NCI-H2029 treated with DMSO at 0.1 percent for 48 hours (cell line): ENCODE data around the gene DHRSX.
"Not testable (repeated sequence)": the region's sequence is repeated elsewhere in the genome, so short reads cannot be mapped to it uniquely, and the experiment has no call there.

Experiments
- DNase-seq: peaks from one replicate; lab custom pipeline; 2025; lab: John Stamatoyannopoulos, UW

DHRSX gene

DNA sequence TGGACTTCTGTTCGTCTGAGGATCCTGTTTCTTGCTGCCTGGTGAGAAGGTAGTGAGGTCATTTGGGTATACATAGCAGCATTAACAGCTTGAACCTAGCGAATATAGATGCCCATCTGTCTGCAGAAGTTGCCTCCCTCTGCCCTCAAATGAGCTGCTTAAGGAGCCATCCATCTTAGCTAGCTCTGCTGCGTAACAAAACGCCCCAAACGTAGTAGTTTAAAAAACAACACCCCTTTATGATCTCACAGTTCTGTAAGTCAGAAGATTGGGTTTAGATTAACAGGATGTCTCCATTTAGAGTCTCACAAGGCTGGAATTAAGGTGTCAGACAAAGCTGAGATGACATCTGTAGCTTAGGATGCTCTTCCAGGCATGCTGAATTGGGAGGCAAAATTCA, 185.3 kb downstream of the DHRSX start:
- no peak for DNase-seq

DNA sequence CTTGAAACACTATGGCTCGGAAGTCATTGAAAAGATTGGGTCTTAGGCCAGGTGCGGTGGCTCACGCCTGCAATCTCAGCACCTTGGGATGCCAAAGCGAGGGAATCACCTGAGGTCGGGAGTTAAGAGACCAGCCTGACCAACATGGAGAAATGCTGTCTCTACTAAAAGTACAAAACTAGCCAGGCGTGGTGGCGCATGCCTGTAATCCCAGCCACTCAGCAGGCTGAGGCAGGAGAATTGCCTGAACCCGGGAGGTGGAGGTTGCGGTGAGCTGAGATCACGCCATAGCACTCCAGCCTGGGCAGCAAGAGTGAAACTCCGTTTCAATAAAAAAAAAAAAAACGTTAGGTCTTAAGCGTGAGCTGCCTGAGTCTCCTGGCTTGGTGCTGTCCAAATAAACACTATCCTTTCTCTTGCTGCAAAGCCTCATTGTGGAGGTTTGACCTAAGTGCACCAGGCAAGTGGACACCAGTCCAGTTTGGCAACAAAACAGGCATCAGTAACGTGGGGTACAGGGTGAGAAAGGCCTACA, 185.9 kb downstream of the DHRSX start:
- DNase-seq: no peak

GRCh38 chrX:2313864-2314640, 186.7 kb downstream of the DHRSX start:
- DNase-seq: no peak

DNA sequence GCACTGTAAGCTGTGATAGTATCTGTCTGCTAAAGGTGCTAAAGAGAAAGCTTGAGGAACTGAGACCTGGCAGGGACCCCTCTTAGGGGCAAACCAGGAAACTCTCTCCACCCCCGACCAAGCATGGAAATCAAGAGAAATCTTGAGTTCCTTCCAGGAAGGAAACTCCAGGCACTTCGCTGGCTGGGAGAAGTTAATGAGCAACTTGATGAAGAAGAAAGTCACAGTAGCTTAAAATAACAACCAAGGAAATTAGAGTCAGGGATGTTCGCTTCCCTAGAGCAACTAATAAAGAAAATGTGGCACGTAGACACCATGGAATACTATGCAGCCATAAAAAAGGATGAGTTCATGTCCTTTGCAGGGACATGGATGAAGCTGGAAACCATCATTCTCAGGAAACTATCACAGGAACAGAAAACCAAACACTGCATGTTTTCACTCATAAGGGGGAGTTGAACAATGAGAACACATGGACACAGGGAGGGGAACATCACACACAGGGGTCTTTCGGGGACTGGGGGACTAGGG, 188.7 kb downstream of the DHRSX start:
- DNase-seq: not testable (repeated sequence)

DNA sequence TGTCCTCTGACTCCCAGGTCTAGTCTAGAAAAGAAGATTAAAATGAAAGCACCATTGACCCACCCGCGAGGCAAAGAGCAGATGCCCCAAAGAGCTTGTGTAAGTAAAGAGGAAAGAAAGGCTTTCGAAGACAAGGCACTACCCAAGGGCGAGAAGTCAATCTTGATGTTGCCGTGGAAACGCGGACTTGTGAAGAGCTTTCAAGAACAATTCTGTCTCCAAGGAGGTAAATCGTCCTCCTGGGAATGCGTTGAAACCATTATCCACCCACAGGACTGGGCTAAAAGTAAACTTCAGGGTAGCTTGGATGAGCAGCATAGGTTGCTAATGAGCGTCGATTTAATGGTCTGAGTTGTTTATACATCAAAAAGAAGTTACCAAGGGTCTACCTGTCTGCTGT, 189.3 kb downstream of the DHRSX start:
- no peak for DNase-seq

DNA sequence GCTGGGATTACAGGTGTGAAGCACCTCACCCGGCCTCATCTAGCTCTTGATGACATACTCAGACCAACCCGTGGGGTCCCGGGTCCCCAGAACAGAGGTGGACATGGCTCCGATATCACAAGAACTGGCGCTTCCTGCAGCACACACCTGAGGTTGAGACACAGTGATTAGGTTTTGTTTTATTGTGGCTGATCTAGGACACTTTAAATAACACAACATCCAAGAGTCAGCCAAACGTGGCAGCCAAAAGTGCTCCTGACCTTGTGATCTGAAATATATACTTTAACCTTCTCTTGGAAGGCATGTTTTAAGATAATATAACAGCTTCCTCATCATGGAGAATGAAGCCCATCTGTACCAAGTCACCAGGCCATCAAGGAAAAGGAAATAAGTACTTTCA, 198.9 kb downstream of the DHRSX start:
- DNase-seq: no peak

GRCh38 chrX:2299871-2300270, 200.9 kb downstream of the DHRSX start:
- DNase-seq: no peak

DNA sequence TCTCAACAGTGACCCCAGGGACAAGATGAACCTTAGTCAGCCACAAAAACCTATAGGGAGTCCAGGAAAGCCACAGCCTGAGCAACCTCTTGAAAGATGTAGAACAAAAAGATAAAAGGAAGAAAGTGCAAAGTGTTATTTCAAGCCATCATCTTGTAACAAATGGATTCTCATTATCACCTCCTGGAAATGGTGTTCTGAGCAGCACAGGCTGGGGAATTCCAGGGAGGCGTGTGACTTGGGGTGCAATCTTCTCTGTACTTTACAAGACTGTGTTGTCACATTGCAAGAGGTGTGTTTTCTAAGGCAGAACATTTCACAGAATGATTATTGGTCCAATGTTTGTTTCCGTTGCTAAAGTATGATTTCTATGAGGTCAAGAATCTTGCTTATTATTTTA, 214.0 kb downstream of the DHRSX start:
- DNase-seq: no peak

GRCh38 chrX:2284601-2285000, 216.2 kb downstream of the DHRSX start:
- no peak for DNase-seq

DNA sequence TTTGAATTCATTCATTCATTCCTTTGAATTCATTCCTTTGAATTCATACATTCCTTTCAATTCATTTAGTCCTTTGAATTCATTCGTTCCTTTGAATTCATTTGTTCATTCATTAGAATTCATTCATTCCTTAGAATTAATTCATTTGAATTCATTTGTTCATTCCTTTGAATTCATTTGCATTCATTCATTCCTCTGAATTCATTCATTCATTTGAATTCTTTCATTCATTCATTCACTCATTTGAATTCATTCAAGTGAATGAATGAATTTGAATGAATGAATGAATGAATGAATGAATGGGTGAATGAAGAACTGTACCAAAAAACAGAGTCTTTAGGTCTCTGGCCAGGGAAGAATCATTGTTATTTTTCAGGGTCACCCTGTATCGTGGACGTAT, 216.6 kb downstream of the DHRSX start:
- DNase-seq: no peak

DNA sequence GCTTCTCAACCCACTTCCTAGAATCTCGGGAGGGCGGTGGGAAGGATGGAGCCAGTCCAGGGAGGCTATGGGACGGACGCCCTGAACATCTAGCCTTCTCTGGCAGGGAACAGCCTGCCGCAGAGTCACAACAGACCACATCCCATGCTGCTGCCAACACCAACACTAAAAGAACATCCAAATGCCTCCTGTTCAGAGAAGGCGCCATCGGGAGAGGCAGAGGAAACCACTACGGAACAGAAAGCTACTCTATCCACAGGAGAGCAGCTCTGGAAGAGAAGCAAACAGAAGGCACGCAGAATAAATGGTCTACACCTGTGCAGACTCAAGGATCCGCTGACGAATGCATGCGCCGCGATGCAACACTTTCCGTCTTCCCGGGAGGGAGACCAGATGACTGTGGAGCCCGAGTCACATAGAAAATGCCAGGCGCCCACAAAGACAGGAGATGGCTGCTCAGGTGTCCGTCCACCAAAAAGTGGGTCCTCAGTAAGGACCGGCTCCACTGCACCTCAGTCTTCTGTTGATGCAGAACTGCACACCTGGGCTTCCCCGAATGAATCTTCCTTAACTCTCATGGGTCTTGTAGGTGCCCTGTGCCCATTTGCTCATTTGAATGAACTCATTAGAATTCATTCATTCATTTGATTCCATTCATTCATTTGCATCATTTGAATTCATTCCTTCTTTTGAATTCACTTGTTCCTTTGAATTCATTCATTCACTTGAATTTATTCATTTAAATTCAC, 217.5 kb downstream of the DHRSX start:
- no peak for DNase-seq

DNA sequence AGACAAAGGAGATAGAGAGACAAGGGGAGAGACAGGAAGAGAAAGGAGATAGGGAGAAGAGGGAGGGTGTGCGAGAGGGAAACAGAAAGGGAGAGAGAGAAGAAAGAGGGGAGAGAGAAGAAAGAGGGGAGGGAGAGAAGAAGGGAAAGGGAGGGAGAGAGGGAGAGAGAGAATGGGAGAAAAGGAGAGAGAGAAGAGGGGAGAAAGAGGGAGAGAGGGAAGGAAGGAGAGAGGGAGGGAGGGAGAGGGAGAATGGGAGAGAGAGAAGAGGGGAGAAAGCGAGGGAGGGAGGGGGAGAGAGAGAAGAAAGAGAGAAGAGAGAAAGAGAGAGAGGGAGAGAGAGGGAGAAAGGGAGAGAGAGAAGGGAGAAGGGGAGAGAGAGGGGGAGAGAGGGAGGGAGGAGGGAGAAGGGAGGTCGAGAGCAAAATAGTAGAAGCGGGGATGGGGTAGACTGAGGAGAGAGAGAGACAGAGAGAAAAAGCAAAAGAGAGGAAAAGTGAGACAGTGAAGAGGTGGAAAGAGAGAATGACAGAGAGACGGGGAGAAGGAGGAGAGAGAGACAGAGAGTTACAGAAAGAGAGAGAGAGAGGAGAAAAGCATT, 218.2 kb downstream of the DHRSX start:
- DNase-seq: no peak

GRCh38 chrX:2272337-2272736, 228.4 kb downstream of the DHRSX start:
- DNase-seq: no peak

- not testable (repeated sequence) for DNase-seq
Measured at GRCh38 chrX:2271595-2271994, 229.2 kb downstream of the DHRSX start.

GRCh38 chrX:2270783-2271182, 230.0 kb downstream of the DHRSX start:
- not testable (repeated sequence) for DNase-seq

DNA sequence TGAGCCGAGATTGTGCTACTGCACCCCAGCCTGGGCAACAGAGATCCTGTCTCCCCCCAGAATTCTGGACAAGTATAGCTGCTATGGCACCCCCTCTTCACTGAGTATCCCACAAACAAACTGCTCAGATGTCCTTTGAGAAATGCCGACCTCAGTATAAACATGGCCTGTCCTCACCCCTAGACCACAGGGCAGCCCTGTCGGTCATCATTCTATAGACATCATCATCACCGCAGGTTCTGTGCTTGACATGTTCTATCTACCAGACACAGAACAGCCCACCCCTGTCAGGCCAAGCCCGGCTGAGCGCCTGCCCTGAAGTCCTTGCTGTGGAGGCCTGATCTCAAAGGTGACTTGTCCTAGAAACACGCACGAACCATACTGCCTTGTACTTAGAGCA, 232.9 kb downstream of the DHRSX start:
- no peak for DNase-seq

DNA sequence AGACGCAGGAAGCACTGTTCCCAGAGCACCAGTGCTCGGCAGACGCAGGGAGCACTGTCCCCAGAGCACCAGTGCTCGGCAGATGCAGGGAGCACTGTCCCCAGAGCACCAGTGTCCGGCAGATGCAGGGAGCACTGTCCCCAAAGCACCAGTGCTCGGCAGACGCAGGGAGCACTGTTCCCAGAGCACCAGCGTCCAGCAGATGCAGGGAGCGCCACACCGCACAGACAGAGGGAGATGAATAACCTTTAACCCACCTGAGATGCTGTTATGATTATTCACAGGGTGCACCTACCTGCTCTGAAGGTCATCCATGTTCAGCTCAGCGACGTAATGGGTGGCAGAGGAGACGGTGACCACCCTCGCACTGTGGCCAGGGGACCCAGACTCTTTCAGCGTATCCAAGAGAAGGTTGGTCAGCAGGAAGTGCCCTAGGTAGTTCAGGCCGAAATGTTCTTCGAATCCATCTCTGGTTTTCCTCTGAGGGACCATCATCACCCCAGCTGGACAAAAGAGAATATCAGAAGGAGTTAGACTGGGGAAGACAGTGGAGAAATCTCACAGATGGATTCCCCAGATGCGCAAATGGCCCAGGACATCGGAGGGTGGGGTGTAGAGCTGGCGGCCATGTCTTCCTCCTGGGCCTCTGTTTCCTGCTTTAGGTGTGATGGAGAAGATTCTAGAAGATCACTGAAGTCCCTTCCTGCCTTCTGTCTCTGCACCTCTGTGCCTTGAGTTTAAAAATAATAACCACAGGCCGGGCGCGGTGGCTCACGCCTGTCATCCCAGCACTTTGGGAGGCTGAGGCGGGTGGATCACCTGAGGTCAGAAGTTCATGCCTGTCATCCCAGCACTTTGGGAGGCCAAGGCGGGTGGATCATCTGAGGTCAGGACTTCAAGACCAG, 234.1 kb downstream of the DHRSX start:
- no peak for DNase-seq

- DNase-seq: not testable (repeated sequence)
Measured at GRCh38 chrX:2265658-2266444, 234.9 kb downstream of the DHRSX start.

- DNase-seq: no peak
Measured at GRCh38 chrX:2264179-2265030, 236.4 kb downstream of the DHRSX start.

DNA sequence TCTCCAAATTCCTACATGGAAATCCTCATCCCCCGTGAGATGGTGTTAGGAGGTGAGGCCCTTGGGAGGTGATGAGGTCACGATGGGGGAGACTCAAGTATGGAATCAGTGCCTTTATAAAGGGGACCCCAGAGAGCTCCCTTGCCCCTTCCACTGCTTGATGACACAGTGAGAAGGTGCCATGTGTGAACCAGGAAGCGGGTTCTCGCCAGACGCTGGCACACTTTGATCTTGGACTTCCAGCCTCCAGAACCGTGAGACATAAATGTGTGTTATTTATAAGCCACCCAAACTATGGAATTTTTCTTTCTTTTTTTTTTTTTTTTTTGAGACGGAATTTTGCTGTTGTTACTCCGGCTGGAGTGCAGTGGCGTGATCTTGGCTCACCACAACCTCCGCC, 237.6 kb downstream of the DHRSX start:
- no peak for DNase-seq
